Activated CD4-positive, alpha-beta memory T cell treated with anti-CD3 and anti-CD28 coated beads for 36 hours (primary cell): ENCODE data around the gene HOXB1. TPM values are rescaled to one million over a fixed set of nuclear protein-coding genes. Genes with fewer than 3 reads are reported as not detected.
A peak's percentile ranks its signal among the peaks of the same experiment; 100 is the strongest.

Experiments
- CTCF ChIA-PET: fragments of 350-600 bp; sonication (Branson Sonifier 250); formaldehyde crosslinking; loops from one replicate; lab custom pipeline; 2021; ENCODE audit warnings: antibody characterized with exemption, inconsistent platforms; lab: Charles Lee
- POLR2A ChIA-PET: fragments of 350-600 bp; sonication (Branson Sonifier 250); formaldehyde crosslinking; loops from one replicate; lab custom pipeline; 2021; ENCODE audit warnings: antibody characterized with exemption; lab: Charles Lee
- DNase-seq: peaks from one replicate; pipeline ENCODE4 v3.0.0-alpha.2; 2020
- H3K27ac Mint-ChIP-seq: one replicate; pipeline ENCODE4 v1.8.0; 2021; ENCODE audit warnings: mixed read lengths
- H3K27me3 Mint-ChIP-seq: one replicate; pipeline ENCODE4 v1.8.0; 2021; ENCODE audit warnings: mixed read lengths
- H3K36me3 Mint-ChIP-seq: one replicate; pipeline ENCODE4 v1.8.0; 2021; ENCODE audit warnings: mixed read lengths
- H3K4me1 Mint-ChIP-seq: one replicate; pipeline ENCODE4 v1.8.0; 2021; ENCODE audit warnings: low read depth, mixed read lengths
- H3K4me3 Mint-ChIP-seq: one replicate; pipeline ENCODE4 v1.8.0; 2021; ENCODE audit warnings: mild to moderate bottlenecking, mixed read lengths
- H3K9me3 Mint-ChIP-seq: one replicate; pipeline ENCODE4 v1.8.0; 2021; ENCODE audit warnings: mixed read lengths
- intact Hi-C: fragments of 100-400 bp; cut with micrococcal nuclease; formaldehyde crosslinking; loops from one replicate; pipeline ENCODE4 v1.15.1; 2023
- total RNA-seq, 2 experiments: library from RNA; stranded (reverse); gene quantifications; one replicate each; pipeline ENCODE4 v1.2.3, GENCODE V29; 2021

Gene HOXB1
- total RNA-seq, 2 experiments from 2014 or later = not detected

DNA sequence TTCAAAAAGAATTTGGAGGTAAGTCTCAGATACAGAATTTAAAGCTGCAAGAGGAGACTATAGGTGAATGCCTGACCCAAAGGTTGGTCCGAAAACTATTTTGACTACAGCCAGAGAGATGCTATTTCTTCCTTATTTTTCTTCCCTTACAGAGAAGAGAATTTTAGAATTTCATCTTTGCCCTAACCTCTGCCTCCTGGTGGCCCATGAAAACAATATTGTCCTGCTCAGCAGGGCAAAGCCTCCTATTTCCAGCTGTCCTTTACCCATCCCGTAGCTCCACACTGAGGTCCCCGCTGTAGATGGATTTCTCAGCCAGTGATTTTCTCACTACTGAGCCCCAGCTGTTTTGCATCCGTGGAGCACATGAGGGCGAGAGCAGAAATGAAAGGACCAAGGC, 24.6 kb downstream of the HOXB1 start:
- H3K36me3 Mint-ChIP-seq = no peaks in the 10 kb centered on the region
- H3K27ac Mint-ChIP-seq = peak overlapping the region; percentile 18
- ChIA-PET CTCF (interaction anchor here (1.1 to 1.6 kb wide), 5 partner anchors 13 to 198 kb away, joined by 3 to 5 read pairs (median 4); no protein-coding TSS in a partner anchor), POLR2A (no interaction called here)
- no peaks in the 10 kb centered on the region for H3K9me3 Mint-ChIP-seq
- intact Hi-C loops = no loop called here
- H3K4me1 Mint-ChIP-seq = peaks cover 26% of the 10 kb centered on the region
- H3K27me3 Mint-ChIP-seq = no peaks in the 10 kb centered on the region
- no peak overlapping the region for H3K4me3 Mint-ChIP-seq
- no peak for DNase-seq

DNA sequence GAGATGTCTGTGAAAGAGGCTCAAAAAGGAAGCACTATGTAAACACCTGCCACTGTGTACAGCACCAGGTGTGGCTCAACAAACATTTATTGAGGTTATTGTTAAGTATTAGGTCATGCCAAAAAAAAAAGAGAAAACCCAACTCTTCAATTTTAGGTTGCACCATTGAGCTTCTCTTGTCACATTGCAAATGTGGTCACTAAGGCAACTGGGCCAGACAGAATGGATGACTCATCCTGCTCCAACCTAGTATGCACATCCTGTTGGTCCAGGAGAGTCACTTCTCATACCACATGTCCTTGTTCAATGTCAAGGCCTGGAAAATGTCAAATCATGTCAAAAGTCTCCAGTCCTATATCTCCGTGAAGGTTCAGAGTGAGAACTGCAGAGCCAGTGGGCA, 25.0 kb downstream of the HOXB1 start:
- no peaks in the 10 kb centered on the region for H3K36me3 Mint-ChIP-seq
- POLR2A ChIA-PET = no interaction called here
- CTCF ChIA-PET = interaction anchor here (1.1 to 1.6 kb wide), 5 partner anchors 14 to 198 kb away, joined by 3 to 5 read pairs (median 4); no protein-coding TSS in a partner anchor
- H3K4me3 Mint-ChIP-seq = no peak overlapping the region
- peak; percentile 72 for DNase-seq
- H3K4me1 Mint-ChIP-seq = peaks cover 22% of the 10 kb centered on the region
- H3K27ac Mint-ChIP-seq = peak overlapping the region; percentile 18
- H3K9me3 Mint-ChIP-seq = no peaks in the 10 kb centered on the region
- no peaks in the 10 kb centered on the region for H3K27me3 Mint-ChIP-seq
- intact Hi-C loops = no loop called here

GRCh38 chr17:48504953-48505352, 25.9 kb downstream of the HOXB1 start:
- ChIA-PET POLR2A (no interaction called here), CTCF (interaction anchor here (1.4 to 2.0 kb wide), 2 partner anchors 13 to 197 kb away, joined by 3 to 10 read pairs; no protein-coding TSS in a partner anchor)
- Mint-ChIP-seq H3K4me1 (peaks cover 16% of the 10 kb centered on the region), H3K27me3 (no peaks in the 10 kb centered on the region), H3K9me3 (no peaks in the 10 kb centered on the region), H3K36me3 (no peaks in the 10 kb centered on the region), H3K4me3 (no peak overlapping the region), H3K27ac (no peak overlapping the region)
- DNase-seq = no peak
- intact Hi-C loops = no loop called here

- POLR2A ChIA-PET = no interaction called here
- H3K27me3 Mint-ChIP-seq = no peaks in the 10 kb centered on the region
- CTCF ChIA-PET = interaction anchor here (2.0 kb wide), 1 partner anchor 11 kb away, joined by 10 read pairs; no protein-coding TSS in a partner anchor
- peaks cover 16% of the 10 kb centered on the region for H3K4me1 Mint-ChIP-seq
- no peak overlapping the region for H3K4me3 Mint-ChIP-seq
- no peak overlapping the region for H3K27ac Mint-ChIP-seq
- intact Hi-C loops = no loop called here
- H3K9me3 Mint-ChIP-seq = no peaks in the 10 kb centered on the region
- no peak for DNase-seq
- no peaks in the 10 kb centered on the region for H3K36me3 Mint-ChIP-seq
Observed at GRCh38 chr17:48503747-48504146, 27.1 kb downstream of the HOXB1 start.

- H3K4me1 Mint-ChIP-seq = peaks cover 14% of the 10 kb centered on the region
- DNase-seq = no peak
- ChIA-PET POLR2A (no interaction called here), CTCF (interaction anchor here (0.5 to 2.0 kb wide), 2 partner anchors 11 to 219 kb away, joined by 3 to 10 read pairs; no protein-coding TSS in a partner anchor)
- H3K4me3 Mint-ChIP-seq = no peak overlapping the region
- intact Hi-C loops = no loop called here
- no peaks in the 10 kb centered on the region for H3K36me3 Mint-ChIP-seq
- no peaks in the 10 kb centered on the region for H3K27me3 Mint-ChIP-seq
- no peaks in the 10 kb centered on the region for H3K9me3 Mint-ChIP-seq
- H3K27ac Mint-ChIP-seq = no peak overlapping the region
Observed at GRCh38 chr17:48502901-48503300, 27.9 kb downstream of the HOXB1 start.

- CTCF ChIA-PET = no interaction called here
- no peak for DNase-seq
Observed at GRCh38 chr17:48502312-48502711, 28.5 kb downstream of the HOXB1 start.

DNA sequence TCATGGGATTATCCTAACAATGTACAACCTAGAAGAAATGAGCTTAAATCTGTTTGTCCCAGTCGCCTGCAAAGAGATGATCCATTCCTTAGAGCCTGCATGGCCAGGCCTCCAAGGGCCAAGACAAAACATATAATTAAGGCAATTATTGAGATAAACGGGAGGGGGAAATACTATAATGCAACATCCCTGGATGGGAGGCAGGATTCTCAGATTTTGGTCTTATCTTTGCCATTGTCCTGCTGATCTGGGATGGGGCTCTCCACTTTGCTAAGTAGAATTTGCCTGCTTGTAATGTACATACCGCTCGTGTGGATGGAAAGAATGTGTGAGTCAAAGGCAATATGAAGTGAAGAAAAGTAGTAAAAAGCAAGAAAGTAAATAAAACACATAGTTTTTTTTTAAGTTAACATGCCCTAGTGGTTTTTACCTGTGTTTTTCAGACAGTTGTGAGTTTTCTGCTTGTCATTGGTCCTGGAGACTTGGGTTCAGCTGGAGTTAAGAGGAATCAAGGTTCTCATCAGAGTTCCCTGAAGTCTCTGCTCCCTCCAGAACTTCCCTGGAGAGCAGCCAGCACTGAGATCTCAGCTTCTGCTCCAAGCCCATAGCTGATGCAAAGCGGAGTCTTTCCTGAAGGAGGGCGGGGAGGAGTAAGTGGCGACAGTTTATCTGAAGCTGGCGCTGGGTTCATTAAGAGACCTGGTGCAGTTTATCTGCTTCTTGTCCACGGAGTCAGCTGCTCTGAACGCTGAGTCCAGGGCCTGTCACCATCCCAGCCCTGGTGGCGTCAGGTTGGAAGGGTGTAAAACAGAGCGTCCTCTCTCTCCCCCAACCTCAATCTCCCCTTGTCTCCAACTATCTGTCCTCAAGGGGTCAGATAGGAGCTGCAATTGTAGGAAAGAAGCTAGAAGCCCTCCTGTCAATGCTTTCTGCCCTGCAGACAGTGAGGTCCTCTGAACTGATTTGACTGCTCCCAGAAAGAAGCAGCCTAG, 30.1 kb downstream of the HOXB1 start:
- CTCF ChIA-PET = interaction anchor here (0.9 to 1.4 kb wide), 4 partner anchors 8 to 93 kb away, joined by 4 to 6 read pairs (median 5); partner anchors contain the start of gene HOXB5

More at GRCh38 chr17:48502312-48502711, 28.5 kb downstream of the HOXB1 start:
- Mint-ChIP-seq H3K36me3 (no peaks in the 10 kb centered on the region), H3K4me1 (peaks cover 14% of the 10 kb centered on the region), H3K27me3 (no peaks in the 10 kb centered on the region), H3K27ac (no peak overlapping the region), H3K9me3 (no peaks in the 10 kb centered on the region), H3K4me3 (no peak overlapping the region)
- intact Hi-C loops = no loop called here
- POLR2A ChIA-PET = no interaction called here

DNA sequence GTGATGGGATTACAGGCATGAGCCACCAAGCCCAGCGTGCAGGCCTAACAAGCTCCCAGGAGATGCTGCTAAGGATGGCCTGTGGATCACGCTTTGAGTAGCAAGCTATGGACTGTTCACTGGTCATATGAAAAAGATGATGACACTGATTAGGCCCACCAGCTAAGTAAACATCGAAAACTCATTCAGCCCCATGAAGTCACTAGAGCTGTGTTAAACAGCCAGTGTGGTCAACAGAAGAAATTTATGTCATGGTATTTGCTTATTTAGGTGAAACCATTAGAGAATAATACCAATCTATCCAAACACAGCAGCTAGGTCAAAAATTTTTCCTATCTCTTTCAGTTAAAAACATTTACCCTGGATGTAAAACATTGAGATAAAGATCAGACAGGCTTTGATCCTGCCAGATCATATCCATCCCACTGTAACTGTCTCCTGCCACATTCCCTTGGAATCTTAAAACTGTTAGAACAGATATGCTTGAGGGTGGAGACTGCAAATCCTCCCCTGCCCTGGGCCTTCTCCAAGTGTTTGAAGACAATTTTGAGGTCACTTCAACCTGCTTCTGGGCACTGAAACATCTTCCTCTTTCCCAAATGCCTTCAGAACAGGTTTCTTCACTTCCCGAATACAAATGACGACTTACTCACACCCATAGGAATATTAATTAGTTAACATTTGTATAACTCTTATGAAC, 30.9 kb downstream of the HOXB1 start:
- peaks cover 3% of the 10 kb centered on the region for H3K27me3 Mint-ChIP-seq
- DNase-seq = no peak
- POLR2A ChIA-PET = interaction anchor here (0.6 kb wide), 1 partner anchor 11 kb away, joined by 4 read pairs; no protein-coding TSS in a partner anchor
- H3K36me3 Mint-ChIP-seq = no peaks in the 10 kb centered on the region
- CTCF ChIA-PET = no interaction called here
- H3K4me1 Mint-ChIP-seq = no peaks in the 10 kb centered on the region
- intact Hi-C loops = loop anchor here (2.0 kb wide), 1 partner anchor 63 kb away; no protein-coding TSS in a partner anchor
- no peaks in the 10 kb centered on the region for H3K9me3 Mint-ChIP-seq
- no peak overlapping the region for H3K27ac Mint-ChIP-seq
- H3K4me3 Mint-ChIP-seq = no peak overlapping the region

More for the DNA sequence above, 30.1 kb downstream of the HOXB1 start:
- no peak overlapping the region for H3K27ac Mint-ChIP-seq
- H3K9me3 Mint-ChIP-seq = no peaks in the 10 kb centered on the region
- H3K4me3 Mint-ChIP-seq = no peak overlapping the region
- H3K36me3 Mint-ChIP-seq = no peaks in the 10 kb centered on the region
- intact Hi-C loops = no loop called here
- DNase-seq = no peak
- POLR2A ChIA-PET = no interaction called here
- peaks cover 7% of the 10 kb centered on the region for H3K4me1 Mint-ChIP-seq
- peaks cover 3% of the 10 kb centered on the region for H3K27me3 Mint-ChIP-seq

GRCh38 chr17:48499248-48499647, 31.6 kb downstream of the HOXB1 start:
- CTCF ChIA-PET = no interaction called here
- Mint-ChIP-seq H3K36me3 (no peaks in the 10 kb centered on the region), H3K4me1 (no peaks in the 10 kb centered on the region), H3K4me3 (no peak overlapping the region), H3K27me3 (peaks cover 6% of the 10 kb centered on the region), H3K9me3 (no peaks in the 10 kb centered on the region), H3K27ac (no peak overlapping the region)
- intact Hi-C loops = loop anchor here (2.0 kb wide), 1 partner anchor 64 kb away; no protein-coding TSS in a partner anchor
- POLR2A ChIA-PET = interaction anchor here (0.6 kb wide), 1 partner anchor 12 kb away, joined by 4 read pairs; no protein-coding TSS in a partner anchor
- DNase-seq = no peak

- no peaks in the 10 kb centered on the region for H3K4me1 Mint-ChIP-seq
- no peaks in the 10 kb centered on the region for H3K9me3 Mint-ChIP-seq
- peaks cover 9% of the 10 kb centered on the region for H3K27me3 Mint-ChIP-seq
- CTCF ChIA-PET = interaction anchor here (0.8 to 1.5 kb wide), 2 partner anchors 95 to 162 kb away, joined by 3 to 5 read pairs; no protein-coding TSS in a partner anchor
- intact Hi-C loops = loop anchor here (2.0 kb wide), 1 partner anchor 64 kb away; no protein-coding TSS in a partner anchor
- no peak for DNase-seq
- H3K27ac Mint-ChIP-seq = no peak overlapping the region
- H3K36me3 Mint-ChIP-seq = no peaks in the 10 kb centered on the region
- H3K4me3 Mint-ChIP-seq = no peak overlapping the region
- POLR2A ChIA-PET = no interaction called here
Observed at GRCh38 chr17:48498164-48498850, 32.5 kb downstream of the HOXB1 start.

GRCh38 chr17:48497103-48497502, 33.7 kb downstream of the HOXB1 start:
- Mint-ChIP-seq H3K4me3 (no peak overlapping the region), H3K27ac (no peak overlapping the region), H3K36me3 (no peaks in the 10 kb centered on the region), H3K4me1 (peaks cover 3% of the 10 kb centered on the region), H3K27me3 (peaks cover 11% of the 10 kb centered on the region), H3K9me3 (no peaks in the 10 kb centered on the region)
- no peak for DNase-seq
- ChIA-PET CTCF (interaction anchor here (1.5 kb wide), 1 partner anchor 96 kb away, joined by 5 read pairs; no protein-coding TSS in a partner anchor), POLR2A (no interaction called here)
- intact Hi-C loops = no loop called here
